Astrocyte (in vitro differentiated cells and primary cell): ENCODE measurements around the gene UCHL3. TPM values are rescaled to one million over a fixed set of nuclear protein-coding genes. Genes with fewer than 3 reads are reported as not detected.

Source experiments
- DNase-seq: peaks from one replicate; pipeline ENCODE4 v3.0.0-alpha.2; 2010; ENCODE audit warnings: low read depth
- FAIRE-seq: peaks from 2 replicates; lab custom pipeline; 2011; peaks lifted over from hg19 to GRCh38; lab: Jason Lieb, UNC
- H2AFZ ChIP-seq: 2 replicates; pipeline ENCODE4 v1.6.0; 2012; ENCODE audit warnings: low read depth, low read length, inconsistent platforms
- H3K27ac ChIP-seq: 2 replicates; pipeline ENCODE4 v1.5.1; 2011; ENCODE audit warnings: low read depth, low read length, inconsistent platforms
- H3K27me3 ChIP-seq: 2 replicates; pipeline ENCODE4 v1.6.0; 2011; ENCODE audit warnings: low read length, inconsistent platforms; ENCODE audit not compliant: insufficient read depth
- H3K36me3 ChIP-seq: 2 replicates; pipeline ENCODE4 v1.5.1; 2011; ENCODE audit warnings: low read length, inconsistent platforms; ENCODE audit not compliant: insufficient read depth
- H3K4me1 ChIP-seq: 2 replicates; pipeline ENCODE4 v1.5.1; 2011; ENCODE audit warnings: low read length, inconsistent platforms; ENCODE audit not compliant: insufficient read depth
- H3K4me2 ChIP-seq: 2 replicates; pipeline ENCODE4 v1.6.0; 2012; ENCODE audit warnings: low read length, inconsistent platforms
- H3K4me3 ChIP-seq: 2 replicates; pipeline ENCODE4 v1.5.1; 2011; ENCODE audit warnings: low read depth, mild to moderate bottlenecking, low read length, inconsistent platforms; ENCODE audit not compliant: insufficient read depth
- H3K79me2 ChIP-seq: 2 replicates; pipeline ENCODE4 v1.6.0; 2012; ENCODE audit warnings: mild to moderate bottlenecking, low read length, inconsistent platforms; ENCODE audit not compliant: insufficient read depth
- H3K9ac ChIP-seq: 2 replicates; pipeline ENCODE4 v1.6.0; 2012; ENCODE audit warnings: mild to moderate bottlenecking, low read length, inconsistent platforms
- H3K9me3 ChIP-seq: 2 replicates; pipeline ENCODE4 v1.5.1; 2012; ENCODE audit warnings: low read depth, mild to moderate bottlenecking, low read length, inconsistent platforms; ENCODE audit not compliant: insufficient read depth
- H4K20me1 ChIP-seq: 2 replicates; pipeline ENCODE4 v1.6.0; 2012; ENCODE audit warnings: low read length, inconsistent platforms; ENCODE audit not compliant: insufficient read depth
- H3K27ac Mint-ChIP-seq: one replicate; pipeline ENCODE4 v1.8.0; 2021; ENCODE audit warnings: mild to moderate bottlenecking, mixed read lengths; ENCODE audit not compliant: unreplicated experiment
- H3K27me3 Mint-ChIP-seq: one replicate; pipeline ENCODE4 v1.8.0; 2021; ENCODE audit warnings: low read depth, mixed read lengths; ENCODE audit not compliant: unreplicated experiment
- H3K36me3 Mint-ChIP-seq: one replicate; pipeline ENCODE4 v1.8.0; 2021; ENCODE audit warnings: low read depth, mixed read lengths; ENCODE audit not compliant: unreplicated experiment
- H3K4me1 Mint-ChIP-seq: one replicate; pipeline ENCODE4 v1.8.0; 2021; ENCODE audit warnings: low read depth, mixed read lengths; ENCODE audit not compliant: unreplicated experiment
- H3K4me3 Mint-ChIP-seq: one replicate; pipeline ENCODE4 v1.8.0; 2021; ENCODE audit warnings: mild to moderate bottlenecking, moderate library complexity, mixed read lengths; ENCODE audit not compliant: unreplicated experiment
- H3K9me3 Mint-ChIP-seq: one replicate; pipeline ENCODE4 v1.8.0; 2021; ENCODE audit warnings: mild to moderate bottlenecking, mixed read lengths; ENCODE audit not compliant: unreplicated experiment
- EZH2 ChIP-seq: IDR thresholded peaks from 2 replicates; pipeline ENCODE4 v1.6.1; 2012; ENCODE audit warnings: mild to moderate bottlenecking, low read length, inconsistent platforms; ENCODE audit not compliant: insufficient read depth
- total RNA-seq: library from RNA; stranded (reverse); gene quantifications from 2 replicates; pipeline ENCODE4 v1.2.1, GENCODE V29; 2021
- TF ChIP-seq, protein P1 (sequence below): IDR thresholded peaks from 2 replicates; pipeline ENCODE4 v1.5.1; 2011; ENCODE audit warnings: low read depth, mild to moderate bottlenecking, inconsistent platforms, low read length, moderate library complexity; ENCODE audit not compliant: insufficient read depth

The UCHL3 gene
- total RNA-seq, 1 donor from 2014 or later: 59.2 TPM

DNA sequence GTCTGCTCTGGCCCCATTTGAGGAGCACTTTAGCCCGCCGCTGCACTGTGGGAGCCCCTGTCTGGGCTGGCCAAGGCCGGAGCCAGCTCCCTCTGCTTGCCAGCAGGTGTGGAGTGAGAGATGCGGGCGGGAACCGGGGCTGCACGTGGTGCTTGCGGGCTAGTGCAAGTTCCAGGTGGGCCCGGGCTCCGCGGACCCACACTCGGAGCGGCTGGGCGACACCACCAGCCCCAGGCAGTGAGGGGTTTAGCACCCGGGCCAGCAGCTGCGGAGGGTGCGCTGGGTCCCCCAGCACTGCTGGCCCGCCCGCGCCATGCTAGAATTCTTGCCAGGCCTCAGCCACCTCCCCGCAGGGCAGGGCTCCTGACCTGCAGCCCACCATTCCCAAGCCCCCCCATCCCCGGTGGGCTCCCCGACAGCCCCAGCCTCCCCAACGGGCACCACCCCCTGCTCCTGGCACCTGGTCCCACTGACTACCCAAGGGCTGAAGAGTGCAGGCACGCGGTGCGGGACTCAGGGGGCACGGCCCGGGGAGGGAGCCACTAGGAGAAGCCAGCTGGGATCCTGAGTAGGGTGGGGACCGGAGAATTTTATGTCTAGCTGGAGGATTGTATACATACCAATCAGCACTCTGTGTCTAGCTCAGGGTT lies 31.0 kb upstream of the UCHL3 start:
- no peaks in the 10 kb centered on the region for H3K27me3 ChIP-seq
- H3K79me2 ChIP-seq: no peaks in the 10 kb centered on the region
- H3K27ac Mint-ChIP-seq: no peak overlapping the region
- H2AFZ ChIP-seq: no peak overlapping the region
- H3K36me3 ChIP-seq: no peaks in the 10 kb centered on the region
- H3K27me3 Mint-ChIP-seq: no peaks in the 10 kb centered on the region
- H4K20me1 ChIP-seq: no peaks in the 10 kb centered on the region
- peaks cover 4% of the 10 kb centered on the region for H3K9me3 Mint-ChIP-seq
- H3K27ac ChIP-seq: no peak overlapping the region
- H3K9me3 ChIP-seq: no peaks in the 10 kb centered on the region
- peaks cover 9% of the 10 kb centered on the region for H3K4me1 Mint-ChIP-seq
- FAIRE-seq: no peak
- DNase-seq: no peak
- no peak overlapping the region for H3K4me2 ChIP-seq
- no peak overlapping the region for H3K4me3 Mint-ChIP-seq
- H3K9ac ChIP-seq: no peak overlapping the region
- H3K36me3 Mint-ChIP-seq: no peaks in the 10 kb centered on the region
- H3K4me1 ChIP-seq: no peaks in the 10 kb centered on the region
- TF ChIP-seq, protein P1, sequence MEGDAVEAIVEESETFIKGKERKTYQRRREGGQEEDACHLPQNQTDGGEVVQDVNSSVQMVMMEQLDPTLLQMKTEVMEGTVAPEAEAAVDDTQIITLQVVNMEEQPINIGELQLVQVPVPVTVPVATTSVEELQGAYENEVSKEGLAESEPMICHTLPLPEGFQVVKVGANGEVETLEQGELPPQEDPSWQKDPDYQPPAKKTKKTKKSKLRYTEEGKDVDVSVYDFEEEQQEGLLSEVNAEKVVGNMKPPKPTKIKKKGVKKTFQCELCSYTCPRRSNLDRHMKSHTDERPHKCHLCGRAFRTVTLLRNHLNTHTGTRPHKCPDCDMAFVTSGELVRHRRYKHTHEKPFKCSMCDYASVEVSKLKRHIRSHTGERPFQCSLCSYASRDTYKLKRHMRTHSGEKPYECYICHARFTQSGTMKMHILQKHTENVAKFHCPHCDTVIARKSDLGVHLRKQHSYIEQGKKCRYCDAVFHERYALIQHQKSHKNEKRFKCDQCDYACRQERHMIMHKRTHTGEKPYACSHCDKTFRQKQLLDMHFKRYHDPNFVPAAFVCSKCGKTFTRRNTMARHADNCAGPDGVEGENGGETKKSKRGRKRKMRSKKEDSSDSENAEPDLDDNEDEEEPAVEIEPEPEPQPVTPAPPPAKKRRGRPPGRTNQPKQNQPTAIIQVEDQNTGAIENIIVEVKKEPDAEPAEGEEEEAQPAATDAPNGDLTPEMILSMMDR: no peak
- no peak for TF ChIP-seq EZH2
- H3K4me3 ChIP-seq: no peak overlapping the region

DNA sequence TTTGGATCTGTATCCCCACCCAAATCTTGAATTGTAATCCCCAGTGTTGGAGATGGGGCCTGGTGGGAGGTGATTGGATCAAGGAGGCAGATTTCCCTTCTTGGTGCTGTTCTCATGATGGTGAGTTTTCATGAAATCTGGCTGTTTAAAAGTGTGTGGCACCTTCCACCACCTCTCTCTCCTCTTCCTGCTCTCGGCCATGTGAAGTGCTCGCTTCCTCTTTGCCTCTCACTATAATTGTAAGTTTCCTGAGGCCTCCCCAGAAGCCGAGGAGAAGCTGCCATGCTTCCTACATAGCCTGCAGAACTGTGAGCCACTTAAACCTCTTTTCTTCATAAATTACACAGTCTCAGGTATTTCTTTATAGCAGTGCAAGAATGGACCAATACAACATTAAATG lies 27.6 kb upstream of the UCHL3 start:
- Histone ChIP-seq H3K27me3 (no peaks in the 10 kb centered on the region), H3K9ac (no peak overlapping the region), H3K9me3 (no peaks in the 10 kb centered on the region), H3K4me2 (no peak overlapping the region), H3K4me3 (no peak overlapping the region), H3K36me3 (peaks cover 8% of the 10 kb centered on the region), H3K4me1 (no peaks in the 10 kb centered on the region), H3K79me2 (no peaks in the 10 kb centered on the region), H4K20me1 (no peaks in the 10 kb centered on the region), H2AFZ (no peak overlapping the region), H3K27ac (no peak overlapping the region)
- Mint-ChIP-seq H3K4me1 (no peaks in the 10 kb centered on the region), H3K9me3 (peaks cover 4% of the 10 kb centered on the region), H3K27me3 (no peaks in the 10 kb centered on the region), H3K4me3 (no peak overlapping the region), H3K27ac (no peak overlapping the region), H3K36me3 (peaks cover 9% of the 10 kb centered on the region)
- no peak for TF ChIP-seq EZH2
- TF ChIP-seq, protein P1: no peak
- FAIRE-seq (no peak), DNase-seq (no peak)

DNA sequence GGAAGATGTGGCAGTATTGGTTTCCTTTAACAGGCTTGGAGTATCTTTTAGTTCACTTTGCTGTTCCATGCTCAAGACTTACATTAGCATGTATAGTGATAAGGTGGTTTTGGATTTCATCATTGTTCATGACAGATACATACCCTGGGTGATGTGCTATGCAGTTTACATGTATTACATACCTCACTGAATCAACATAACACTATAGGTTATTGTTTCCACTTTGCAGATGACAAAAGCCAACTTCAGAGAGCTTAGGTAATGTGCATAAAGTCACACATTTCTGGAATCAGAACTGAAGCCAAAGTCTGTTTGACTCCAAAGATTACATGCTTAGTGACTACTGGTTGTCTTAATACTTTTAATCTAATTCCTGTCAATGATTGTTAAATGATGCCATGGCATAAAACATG lies 19.0 kb upstream of the UCHL3 start:
- Histone ChIP-seq H3K4me2 (no peak overlapping the region), H3K4me3 (no peak overlapping the region), H3K79me2 (peaks cover 5% of the 10 kb centered on the region), H4K20me1 (peaks cover 8% of the 10 kb centered on the region), H3K36me3 (peaks cover 12% of the 10 kb centered on the region), H2AFZ (no peak overlapping the region), H3K9ac (no peak overlapping the region), H3K27ac (no peak overlapping the region), H3K4me1 (peaks cover 6% of the 10 kb centered on the region), H3K27me3 (no peaks in the 10 kb centered on the region), H3K9me3 (no peaks in the 10 kb centered on the region)
- H3K4me3 Mint-ChIP-seq: no peak overlapping the region
- H3K9me3 Mint-ChIP-seq: no peaks in the 10 kb centered on the region
- no peak overlapping the region for H3K27ac Mint-ChIP-seq
- DNase-seq (no peak), FAIRE-seq (no peak)
- no peak for TF ChIP-seq EZH2
- TF ChIP-seq, protein P1: no peak
- H3K36me3 Mint-ChIP-seq: peaks cover 23% of the 10 kb centered on the region
- H3K27me3 Mint-ChIP-seq: no peaks in the 10 kb centered on the region
- H3K4me1 Mint-ChIP-seq: peaks cover 19% of the 10 kb centered on the region
